Activated T-cell treated with anti-CD3 and anti-CD28 coated beads for 24 hours (primary cell): ENCODE measurements around the gene TRIM44.

ENCODE experiments used
- DNase-seq: peaks from one replicate; pipeline ENCODE4 v3.0.0-alpha.2; 2020; ENCODE audit warnings: low read depth

The TRIM44 gene

GRCh38 chr11:35791088-35791958 lies 128.7 kb downstream of the TRIM44 start:
- DNase-seq, result no peak

GRCh38 chr11:35792148-35792845 lies 129.7 kb downstream of the TRIM44 start:
- no peak for DNase-seq

- DNase-seq, result no peak
These were observed 130.2 kb downstream of the TRIM44 start for GRCh38 chr11:35792846-35793192.

- DNase-seq, result no peak
These were observed 131.8 kb downstream of the TRIM44 start for GRCh38 chr11:35794333-35794732.

GRCh38 chr11:35794850-35795249 lies 132.3 kb downstream of the TRIM44 start:
- DNase-seq, result no peak

- no peak for DNase-seq
These were observed 134.0 kb downstream of the TRIM44 start for GRCh38 chr11:35796562-35796961.

GRCh38 chr11:35798423-35798822 lies 135.8 kb downstream of the TRIM44 start:
- DNase-seq, result no peak

GRCh38 chr11:35798983-35799382 lies 136.4 kb downstream of the TRIM44 start:
- no peak for DNase-seq

- DNase-seq, result no peak
These were observed 137.1 kb downstream of the TRIM44 start for GRCh38 chr11:35799655-35800054.

- DNase-seq, result no peak
These were observed 138.7 kb downstream of the TRIM44 start for GRCh38 chr11:35800970-35801953.

- no peak for DNase-seq
These were observed 139.6 kb downstream of the TRIM44 start for GRCh38 chr11:35802221-35802620.

GRCh38 chr11:35802672-35803071 lies 140.1 kb downstream of the TRIM44 start:
- DNase-seq, result no peak

GRCh38 chr11:35803115-35803514 lies 140.5 kb downstream of the TRIM44 start:
- no peak for DNase-seq

GRCh38 chr11:35804451-35805040 lies 142.0 kb downstream of the TRIM44 start:
- DNase-seq, result no peak

- DNase-seq, result no peak
These were observed 147.0 kb downstream of the TRIM44 start for GRCh38 chr11:35809561-35809960.

GRCh38 chr11:35810045-35810645 lies 147.6 kb downstream of the TRIM44 start:
- no peak for DNase-seq

GRCh38 chr11:35811783-35812182 lies 149.2 kb downstream of the TRIM44 start:
- no peak for DNase-seq

GRCh38 chr11:35812828-35813227 lies 150.3 kb downstream of the TRIM44 start:
- no peak for DNase-seq

GRCh38 chr11:35814081-35814695 lies 151.6 kb downstream of the TRIM44 start:
- no peak for DNase-seq

- DNase-seq, result no peak
These were observed 152.2 kb downstream of the TRIM44 start for GRCh38 chr11:35814720-35815305.
